DMS 273 (cell line): ENCODE measurements around the gene HGF.

Experiments
- DNase-seq: peaks from one replicate; lab custom pipeline; 2025; ENCODE audit not compliant: unreplicated experiment; lab: John Stamatoyannopoulos, UW

Gene HGF

GRCh38 chr7:81685270-81685868, 84.5 kb downstream of the HGF start:
- DNase-seq = no peak

- peak; percentile 99 for DNase-seq
These were observed 85.2 kb downstream of the HGF start for GRCh38 chr7:81684514-81685269.

GRCh38 chr7:81684033-81684432, 85.8 kb downstream of the HGF start:
- no peak for DNase-seq

GRCh38 chr7:81682873-81683272, 87.0 kb downstream of the HGF start:
- DNase-seq = peak; percentile 83

- DNase-seq = no peak
These were observed 89.7 kb downstream of the HGF start for GRCh38 chr7:81680120-81680519.

GRCh38 chr7:81676813-81677212, 93.0 kb downstream of the HGF start:
- peak; percentile 99 for DNase-seq

- DNase-seq = no peak
These were observed 93.6 kb downstream of the HGF start for GRCh38 chr7:81676105-81676811.

- no peak for DNase-seq
These were observed 95.4 kb downstream of the HGF start for GRCh38 chr7:81674431-81674830.

GRCh38 chr7:81672872-81673271, 97.0 kb downstream of the HGF start:
- peak; percentile 90 for DNase-seq

GRCh38 chr7:81669476-81670105, 100.3 kb downstream of the HGF start:
- peak; percentile 93 for DNase-seq

GRCh38 chr7:81666209-81666608, 103.6 kb downstream of the HGF start:
- peak; percentile 71 for DNase-seq

GRCh38 chr7:81665236-81665635, 104.6 kb downstream of the HGF start:
- no peak for DNase-seq

- peak; percentile 90 for DNase-seq
These were observed 105.5 kb downstream of the HGF start for GRCh38 chr7:81664304-81664703.

- no peak for DNase-seq
These were observed 107.3 kb downstream of the HGF start for GRCh38 chr7:81662531-81662930.

GRCh38 chr7:81659697-81660395, 110.0 kb downstream of the HGF start:
- DNase-seq = no peak

- no peak for DNase-seq
These were observed 112.3 kb downstream of the HGF start for GRCh38 chr7:81657551-81657950.

- no peak for DNase-seq
These were observed 114.6 kb downstream of the HGF start for GRCh38 chr7:81655271-81655670.

GRCh38 chr7:81652225-81652624, 117.6 kb downstream of the HGF start:
- no peak for DNase-seq
